Measurements from ENCODE around the gene LRMDA. TPM values are rescaled to one million over a fixed set of nuclear protein-coding genes. Genes with fewer than 3 reads are reported as not detected.

The LRMDA gene
- total RNA-seq, 2 experiments from 2014 or later: not detected

GRCh38 chr10:75803121-75803520, 371.7 kb downstream of the LRMDA start:
- H3K27me3 ChIP-seq (ENCODE audit: control insufficient read depth in 1 of 2, insufficient read depth in 2 of 2, low read length in 2 of 2): peaks cover 0 to 2% of the 10 kb centered on the region in 2 experiments
- no peaks in the 10 kb centered on the region for H3K36me3 ChIP-seq (ENCODE audit: insufficient read depth, low read length)
- ATAC-seq (ENCODE audit: poor library complexity) (no peak), DNase-seq (no peak)
- H3K4me1 ChIP-seq (ENCODE audit: insufficient read depth, low read length): no peaks in the 10 kb centered on the region
- ChIA-PET POLR2A (no interaction called here), CTCF (no interaction called here)
- no peak overlapping the region for H3K27ac ChIP-seq (ENCODE audit: low read depth in 1 of 2, low read length in 2 of 2)
- intact Hi-C loops (cut with DNase I, micrococcal nuclease): no loop called here
- H3K36me3 Mint-ChIP-seq (ENCODE audit: low read depth): no peaks in the 10 kb centered on the region
- peaks cover 27% of the 10 kb centered on the region for H3K27me3 Mint-ChIP-seq
- H3K4me3 ChIP-seq (ENCODE audit: low read length): no peak overlapping the region
- H3K9me3 Mint-ChIP-seq: no peaks in the 10 kb centered on the region
- H3K9me3 ChIP-seq (ENCODE audit: control insufficient read depth in 1 of 2, insufficient read depth in 1 of 2, low read length in 2 of 2): no peaks in the 10 kb centered on the region
- no peak overlapping the region for H3K4me3 Mint-ChIP-seq
- no peaks in the 10 kb centered on the region for H3K4me1 Mint-ChIP-seq (ENCODE audit: low read depth)
- H3K27ac Mint-ChIP-seq: no peak overlapping the region
- TF ChIP-seq CTCF (IDR thresholded peaks at IDR 0.05): no peak

- H3K27me3 Mint-ChIP-seq: peaks cover 29% of the 10 kb centered on the region
- H3K9me3 ChIP-seq (ENCODE audit: control insufficient read depth in 1 of 2, insufficient read depth in 1 of 2, low read length in 2 of 2): no peaks in the 10 kb centered on the region
- H3K27ac ChIP-seq (ENCODE audit: low read depth in 1 of 2, low read length in 2 of 2): no peak overlapping the region
- no peak overlapping the region for H3K4me3 ChIP-seq (ENCODE audit: low read length)
- peaks cover 0 to 2% of the 10 kb centered on the region in 2 experiments for H3K27me3 ChIP-seq (ENCODE audit: control insufficient read depth in 1 of 2, insufficient read depth in 2 of 2, low read length in 2 of 2)
- ChIA-PET POLR2A (no interaction called here), CTCF (no interaction called here)
- H3K27ac Mint-ChIP-seq: no peak overlapping the region
- H3K9me3 Mint-ChIP-seq: no peaks in the 10 kb centered on the region
- no peaks in the 10 kb centered on the region for H3K4me1 Mint-ChIP-seq (ENCODE audit: low read depth)
- ATAC-seq (ENCODE audit: poor library complexity) (no peak), DNase-seq (no peak)
- H3K4me1 ChIP-seq (ENCODE audit: insufficient read depth, low read length): no peaks in the 10 kb centered on the region
- intact Hi-C loops (cut with DNase I, micrococcal nuclease): no loop called here
- no peak for TF ChIP-seq CTCF (IDR thresholded peaks at IDR 0.05)
- H3K4me3 Mint-ChIP-seq: no peak overlapping the region
- no peaks in the 10 kb centered on the region for H3K36me3 Mint-ChIP-seq (ENCODE audit: low read depth)
- no peaks in the 10 kb centered on the region for H3K36me3 ChIP-seq (ENCODE audit: insufficient read depth, low read length)
These were observed 372.6 kb downstream of the LRMDA start for GRCh38 chr10:75803816-75804552.

- no peaks in the 10 kb centered on the region for H3K36me3 ChIP-seq (ENCODE audit: insufficient read depth, low read length)
- no peaks in the 10 kb centered on the region for H3K9me3 Mint-ChIP-seq
- no peak overlapping the region for H3K4me3 Mint-ChIP-seq
- H3K27me3 ChIP-seq (ENCODE audit: control insufficient read depth in 1 of 2, insufficient read depth in 2 of 2, low read length in 2 of 2): peaks cover 0 to 2% of the 10 kb centered on the region in 2 experiments
- TF ChIP-seq CTCF (IDR thresholded peaks at IDR 0.05): no peak
- ATAC-seq (ENCODE audit: poor library complexity) (no peak), DNase-seq (no peak)
- no peaks in the 10 kb centered on the region for H3K9me3 ChIP-seq (ENCODE audit: control insufficient read depth in 1 of 2, insufficient read depth in 1 of 2, low read length in 2 of 2)
- H3K4me1 Mint-ChIP-seq (ENCODE audit: low read depth): no peaks in the 10 kb centered on the region
- POLR2A ChIA-PET: no interaction called here
- intact Hi-C loops (cut with DNase I, micrococcal nuclease): no loop called here
- H3K4me1 ChIP-seq (ENCODE audit: insufficient read depth, low read length): no peaks in the 10 kb centered on the region
- H3K4me3 ChIP-seq (ENCODE audit: low read length): no peak overlapping the region
- H3K36me3 Mint-ChIP-seq (ENCODE audit: low read depth): no peaks in the 10 kb centered on the region
- H3K27ac ChIP-seq (ENCODE audit: low read depth in 1 of 2, low read length in 2 of 2): no peak overlapping the region
- CTCF ChIA-PET: no interaction called here
- no peak overlapping the region for H3K27ac Mint-ChIP-seq
- H3K27me3 Mint-ChIP-seq: peaks cover 40% of the 10 kb centered on the region
These were observed 374.8 kb downstream of the LRMDA start for GRCh38 chr10:75806186-75806585.
